LNCaP clone FGC (cell line): Measurements from ENCODE around the gene TTC23.

ENCODE experiments used
- DNase-seq: peaks from one replicate; pipeline ENCODE4 v3.0.0-alpha.2; 2011; ENCODE audit warnings: low read depth
- H3K4me3 ChIP-seq: 2 replicates; pipeline ENCODE4 v1.5.1; 2011; ENCODE audit warnings: mild to moderate bottlenecking, low read depth, low read length, control low read depth
- CTCF ChIP-seq: IDR thresholded peaks from 2 replicates; pipeline ENCODE4 v1.5.1; 2012; ENCODE audit warnings: mild to moderate bottlenecking; ENCODE audit not compliant: control insufficient read depth, insufficient read depth; ENCODE audit errors: extremely low read depth

The TTC23 gene

GRCh38 chr15:99279827-99280226 is 30.4 kb upstream of the TTC23 start:
- no peak for TF ChIP-seq CTCF
- no peak overlapping the region for H3K4me3 ChIP-seq
- DNase-seq, result no peak

- DNase-seq, result no peak
- H3K4me3 ChIP-seq, result no peak overlapping the region
- TF ChIP-seq CTCF, result no peak
These were observed 29.9 kb upstream of the TTC23 start for GRCh38 chr15:99279290-99279689.

- no peak for TF ChIP-seq CTCF
- no peak for DNase-seq
- no peak overlapping the region for H3K4me3 ChIP-seq
These were observed 26.2 kb upstream of the TTC23 start for GRCh38 chr15:99275525-99276128.

- TF ChIP-seq CTCF, result no peak
- no peak overlapping the region for H3K4me3 ChIP-seq
- no peak for DNase-seq
These were observed 25.7 kb upstream of the TTC23 start for GRCh38 chr15:99275061-99275460.

GRCh38 chr15:99273801-99274200 is 24.4 kb upstream of the TTC23 start:
- no peak for DNase-seq
- no peak for TF ChIP-seq CTCF
- H3K4me3 ChIP-seq, result no peak overlapping the region

GRCh38 chr15:99268431-99268830 is 19.1 kb upstream of the TTC23 start:
- no peak for DNase-seq
- H3K4me3 ChIP-seq, result no peak overlapping the region
- no peak for TF ChIP-seq CTCF

GRCh38 chr15:99267957-99268356 is 18.6 kb upstream of the TTC23 start:
- DNase-seq, result no peak
- TF ChIP-seq CTCF, result no peak
- H3K4me3 ChIP-seq, result no peak overlapping the region
